ENCODE data around the gene ZNF808.
A peak's percentile ranks its signal among the peaks of the same experiment; 100 is the strongest.
"Not testable (repeated sequence)": the region's sequence is repeated elsewhere in the genome, so short reads cannot be mapped to it uniquely, and the experiment has no call there.

The ZNF808 gene

DNA sequence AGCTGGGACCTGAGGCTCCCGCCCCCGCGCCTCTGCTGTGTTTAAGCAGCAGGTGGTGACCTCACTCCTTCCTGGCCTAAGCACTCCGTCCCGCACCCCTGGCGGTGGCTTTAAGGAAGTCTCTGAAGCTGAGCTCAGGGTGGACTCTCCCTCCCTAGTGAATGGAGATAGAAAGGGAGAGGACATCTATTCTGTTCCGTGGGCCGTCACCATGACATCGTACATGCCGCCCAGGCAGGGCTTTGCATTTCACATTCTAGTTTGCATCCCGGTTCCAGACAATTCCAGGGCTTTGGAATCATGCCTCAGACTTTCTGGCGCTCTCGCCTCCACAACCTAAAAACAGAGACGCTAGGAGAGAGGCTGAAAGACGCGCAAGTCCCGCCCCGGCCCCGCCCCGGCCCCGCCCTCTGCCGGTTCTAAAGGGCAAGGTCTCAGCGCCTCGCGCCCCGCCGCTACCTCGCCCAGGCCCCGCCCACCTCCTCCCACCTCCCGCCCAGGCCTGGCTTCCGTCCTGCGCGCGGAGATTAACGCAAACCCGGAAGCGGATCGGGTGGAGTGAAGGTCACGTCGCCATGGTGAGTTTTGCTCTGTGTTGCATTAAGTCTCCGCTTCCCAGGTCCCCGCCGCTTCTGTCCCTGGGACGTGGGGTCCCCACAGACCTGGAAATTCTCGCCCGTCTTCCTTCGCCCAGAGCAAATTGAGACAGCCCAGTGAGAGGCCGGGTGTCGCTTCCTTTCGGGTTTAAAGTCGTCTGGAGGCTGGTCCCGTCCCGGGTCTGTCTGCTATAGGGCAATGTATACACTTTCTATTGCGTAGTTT, at the start of gene ZNF808:
ZNF808 (plus strand) TSS at position 535 of the 822 bp plus-strand sequence. CDS start 15,617 bp downstream, outside the sequence.
- H3K27ac ChIP-seq, result peak within 1 kb of the TSS; percentile 76
- peak; percentile 69 for DNase-seq (ENCODE audit: low read depth, low spot score)

DNA sequence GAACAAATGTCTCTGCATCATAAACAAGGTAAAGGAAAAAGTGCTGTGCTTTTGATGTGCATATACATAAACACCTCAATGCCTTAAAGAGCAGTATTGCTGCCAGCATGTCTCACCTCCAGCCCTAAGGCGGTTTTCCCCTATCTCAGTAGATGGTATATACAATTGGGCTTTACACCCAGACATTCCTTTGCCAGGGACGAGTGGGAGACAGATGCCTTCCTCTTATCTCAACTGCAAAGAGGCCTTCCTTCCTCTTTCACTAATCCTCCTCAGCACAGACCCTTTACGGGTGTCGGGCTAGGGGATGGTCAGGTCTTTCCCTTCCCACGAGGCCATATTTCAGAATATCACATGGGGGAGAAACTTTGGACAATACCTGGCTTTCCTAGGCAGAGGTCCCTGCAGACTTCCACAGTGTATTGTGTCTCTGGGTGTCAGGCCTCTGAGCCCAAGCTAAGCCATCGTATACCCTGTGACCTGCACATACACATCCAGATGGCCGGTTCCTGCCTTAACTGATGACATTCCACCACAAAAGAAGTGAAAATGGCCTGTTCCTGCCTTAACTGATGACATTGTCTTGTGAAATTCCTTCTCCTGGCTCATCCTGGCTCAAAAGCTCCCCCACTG, 43.2 kb upstream of the ZNF808 start:
- DNase-seq (ENCODE audit: low read depth, low spot score); H3K27ac ChIP-seq: not testable (repeated sequence)

DNA sequence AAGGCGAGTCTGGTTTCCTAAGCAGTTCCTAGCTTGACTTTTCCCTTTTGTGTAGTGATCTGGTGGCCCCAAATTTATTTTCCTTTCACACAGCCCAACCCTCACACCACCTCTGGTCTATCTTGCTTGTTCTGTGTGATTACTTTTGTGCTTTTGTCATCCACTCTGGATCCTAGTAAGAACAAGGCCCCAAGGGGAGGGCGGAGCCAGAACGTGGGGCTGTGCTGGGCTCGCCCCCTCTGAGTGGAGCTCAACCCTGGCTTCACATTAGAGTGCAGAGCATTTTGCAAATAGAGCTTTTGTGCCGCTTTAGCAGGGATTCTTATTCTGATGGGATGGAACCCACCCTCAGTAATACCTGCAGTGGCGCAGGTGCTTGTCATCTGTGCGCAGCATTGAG, 42.4 kb upstream of the ZNF808 start:
- DNase-seq (ENCODE audit: low read depth, low spot score); H3K27ac ChIP-seq: not testable (repeated sequence)

DNA sequence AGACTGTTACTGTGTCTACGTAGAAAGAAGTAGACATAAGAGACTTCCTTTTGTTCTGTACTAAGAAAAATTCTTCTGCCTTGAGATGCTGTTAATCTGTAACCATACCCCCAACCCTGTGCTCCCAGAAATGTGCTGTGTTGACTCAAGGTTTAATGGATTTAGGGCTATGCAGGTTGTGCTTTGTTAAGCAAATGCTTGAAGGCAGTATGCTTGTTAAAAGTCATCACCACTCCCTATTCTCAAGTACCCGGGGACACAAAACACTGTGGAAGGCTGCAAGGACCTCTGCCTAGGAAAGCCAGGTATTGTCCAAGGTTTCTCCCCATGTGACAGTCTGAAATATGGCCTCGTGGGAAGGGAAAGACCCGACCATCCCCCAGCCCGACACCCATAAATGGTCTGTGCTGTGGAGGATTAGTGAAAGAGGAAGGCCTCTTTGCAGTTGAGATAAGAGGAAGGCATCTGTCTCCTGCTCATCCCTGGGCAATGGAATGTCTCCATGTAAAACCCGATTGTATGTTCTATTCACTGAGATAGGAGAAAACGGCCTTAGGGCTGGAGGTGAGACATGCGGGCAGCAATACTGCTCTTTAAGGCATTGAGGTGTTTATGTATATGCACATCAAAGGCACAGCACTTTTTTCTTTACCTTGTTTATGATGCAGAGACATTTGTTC, 41.8 kb upstream of the ZNF808 start:
- DNase-seq (ENCODE audit: low read depth, low spot score); H3K27ac ChIP-seq: not testable (repeated sequence)

DNA sequence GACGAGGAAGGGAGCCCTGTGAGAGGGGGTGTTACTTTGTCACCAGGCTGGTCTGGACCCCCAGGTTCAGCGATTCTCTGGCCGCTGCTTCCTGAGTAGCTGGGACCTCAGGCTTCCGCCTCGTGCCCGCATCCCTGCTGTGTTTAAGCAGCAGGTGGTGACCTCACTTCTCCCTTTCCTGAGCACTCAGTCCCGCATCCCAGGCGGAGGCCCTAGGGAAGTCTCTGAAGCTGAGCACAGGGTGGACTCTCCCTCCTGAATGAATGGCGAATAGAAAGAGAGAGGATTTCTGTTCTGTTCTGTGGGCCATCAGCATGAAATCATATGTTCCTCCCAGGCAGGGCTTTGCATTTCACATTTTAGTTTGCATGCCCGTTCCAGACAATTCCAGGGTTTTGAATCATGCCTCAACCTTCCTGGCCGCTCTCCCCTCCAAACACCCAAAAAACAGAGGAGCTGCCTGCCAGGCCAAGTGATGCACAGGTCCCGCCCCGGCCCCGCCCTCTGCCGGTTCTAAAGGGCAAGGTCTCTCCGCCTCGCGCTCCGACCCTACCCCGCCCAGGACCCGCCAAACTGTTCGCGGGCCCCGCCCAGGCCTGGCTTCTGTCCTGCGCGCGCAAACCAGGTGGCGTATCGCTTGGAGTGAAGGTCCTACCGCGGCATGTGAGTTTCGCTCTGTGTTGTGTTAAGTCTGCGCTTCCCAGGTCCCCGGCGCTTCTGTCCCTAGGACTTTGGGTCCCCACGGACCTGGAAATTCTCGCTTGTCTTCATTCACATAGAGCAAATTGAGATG, 35.1 kb upstream of the ZNF808 start:
- no peak overlapping the region for H3K27ac ChIP-seq
- DNase-seq (ENCODE audit: low read depth, low spot score), result no peak

DNA sequence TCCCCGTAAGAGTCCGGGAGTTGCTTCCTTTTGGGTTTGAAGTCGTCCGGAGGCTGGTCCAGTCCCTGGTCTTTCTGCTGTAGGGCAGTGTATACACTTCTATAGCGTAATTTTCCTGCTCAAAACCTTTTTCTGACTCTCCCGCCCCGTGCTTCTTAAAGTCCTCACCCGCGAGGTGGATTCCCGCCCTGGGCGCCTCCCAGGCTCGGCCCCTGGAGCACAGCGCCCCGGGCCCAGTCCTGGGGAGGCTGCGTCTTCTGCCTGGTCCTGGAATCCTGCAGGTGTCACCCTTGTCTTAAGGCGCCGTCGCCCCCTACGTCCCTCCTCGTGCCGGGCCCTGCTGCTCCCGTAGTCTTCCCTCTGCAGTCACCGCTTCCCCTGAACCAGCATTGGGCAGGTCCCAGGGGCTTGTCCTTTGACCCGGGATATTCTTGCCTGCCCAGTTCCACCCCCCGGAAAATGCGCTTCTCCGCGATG, 34.4 kb upstream of the ZNF808 start:
- DNase-seq (ENCODE audit: low read depth, low spot score), result no peak
- no peak overlapping the region for H3K27ac ChIP-seq

DNA sequence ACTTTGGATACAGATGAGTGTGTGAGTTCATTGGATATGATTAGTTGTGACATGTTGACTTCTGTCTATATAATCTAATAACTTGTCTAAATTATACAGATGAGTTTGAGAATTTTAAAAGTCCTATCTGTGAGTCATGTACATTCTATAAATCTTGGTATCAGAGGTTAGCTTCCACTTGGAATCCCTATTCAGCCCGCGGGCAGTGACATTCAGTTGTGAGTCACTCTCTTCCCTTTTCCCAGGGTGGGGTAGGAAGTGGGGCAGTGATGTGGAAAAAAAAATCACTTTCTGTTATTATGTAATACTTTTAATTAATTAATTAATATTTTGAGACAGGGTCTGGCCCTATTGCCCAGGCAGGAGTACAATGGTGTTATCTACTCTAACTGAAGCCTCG, 33.0 kb upstream of the ZNF808 start:
- no peak overlapping the region for H3K27ac ChIP-seq
- no peak for DNase-seq (ENCODE audit: low read depth, low spot score)

DNA sequence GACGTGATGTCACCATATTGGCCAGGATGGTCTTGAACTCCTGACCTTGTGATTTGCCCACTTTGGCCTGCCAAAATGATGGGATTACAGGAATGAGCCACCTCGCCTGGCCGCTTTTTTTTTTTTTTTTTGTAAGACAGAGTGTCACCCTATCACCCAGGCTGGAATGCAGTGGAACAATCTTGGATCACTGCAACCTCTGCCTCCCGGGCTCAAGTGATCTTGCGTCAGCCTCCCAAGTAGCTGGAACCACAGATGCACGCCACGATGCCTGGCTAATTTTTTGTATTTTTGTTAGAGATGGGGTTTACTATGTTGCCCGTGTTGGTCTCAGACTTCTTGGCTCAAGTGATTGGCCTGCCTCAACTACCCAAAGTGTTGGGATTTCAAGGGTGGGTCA, 28.9 kb upstream of the ZNF808 start:
- no peak for DNase-seq (ENCODE audit: low read depth, low spot score)
- no peak overlapping the region for H3K27ac ChIP-seq

DNA sequence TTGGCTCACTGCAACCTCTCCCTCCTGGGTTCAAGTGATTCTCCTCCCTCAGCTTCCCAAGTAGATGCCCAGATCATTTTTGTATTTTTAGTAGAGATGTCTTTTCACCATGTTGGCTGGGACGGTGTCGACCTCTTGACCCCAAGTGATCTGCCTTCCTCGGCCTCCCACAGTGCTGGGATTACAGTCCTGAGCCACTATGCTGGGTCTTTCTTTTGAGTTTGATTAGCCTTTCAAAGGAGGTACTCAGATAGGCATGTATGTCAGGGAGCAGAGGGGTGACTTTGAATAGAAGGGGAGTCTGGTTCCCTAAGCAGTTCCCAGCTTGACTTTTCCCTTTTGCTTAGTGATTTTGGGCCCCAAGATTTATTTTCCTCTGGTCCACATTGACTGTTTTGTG, 27.0 kb upstream of the ZNF808 start:
- DNase-seq (ENCODE audit: low read depth, low spot score); H3K27ac ChIP-seq: not testable (repeated sequence)

DNA sequence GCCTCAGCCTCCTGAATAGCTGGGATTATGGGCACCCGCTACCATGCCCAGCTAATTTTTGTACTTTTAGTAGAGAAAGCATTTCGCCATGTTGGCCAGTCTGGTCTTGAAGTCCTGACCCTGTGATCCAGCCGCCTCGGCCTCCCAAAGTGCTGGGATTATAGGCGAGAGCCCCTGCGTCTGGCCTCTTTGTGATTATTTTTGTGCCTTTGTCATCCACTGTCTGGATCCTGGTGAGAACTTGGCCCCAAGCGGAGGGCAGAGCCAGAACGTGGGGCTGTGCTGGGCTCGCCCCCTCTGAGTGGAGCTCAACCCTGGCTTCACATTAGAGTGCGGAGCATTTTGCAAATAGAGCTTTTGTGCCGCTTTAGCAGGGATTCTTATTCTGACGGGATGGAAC, 26.5 kb upstream of the ZNF808 start:
- H3K27ac ChIP-seq; DNase-seq (ENCODE audit: low read depth, low spot score): not testable (repeated sequence)

DNA sequence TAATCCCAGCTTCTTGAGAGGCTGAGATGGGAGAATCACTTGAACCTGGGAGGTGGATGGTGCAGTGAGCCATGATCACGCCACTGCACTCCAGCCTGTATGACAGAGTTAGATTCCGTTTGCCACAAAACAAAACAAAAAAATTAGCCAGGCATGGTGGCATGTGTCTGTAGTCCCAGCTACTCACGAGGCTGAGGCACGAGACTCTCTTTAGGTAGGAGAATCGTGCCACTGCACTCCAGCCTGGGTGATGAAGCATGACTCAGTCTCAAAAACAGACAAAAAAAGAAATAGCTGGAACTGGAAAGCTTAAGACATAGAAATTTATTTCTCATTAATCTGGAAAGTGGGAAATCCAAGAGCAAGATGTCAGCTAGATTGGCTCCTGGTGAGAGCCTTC, 20.2 kb upstream of the ZNF808 start:
- no peak overlapping the region for H3K27ac ChIP-seq
- no peak for DNase-seq (ENCODE audit: low read depth, low spot score)

DNA sequence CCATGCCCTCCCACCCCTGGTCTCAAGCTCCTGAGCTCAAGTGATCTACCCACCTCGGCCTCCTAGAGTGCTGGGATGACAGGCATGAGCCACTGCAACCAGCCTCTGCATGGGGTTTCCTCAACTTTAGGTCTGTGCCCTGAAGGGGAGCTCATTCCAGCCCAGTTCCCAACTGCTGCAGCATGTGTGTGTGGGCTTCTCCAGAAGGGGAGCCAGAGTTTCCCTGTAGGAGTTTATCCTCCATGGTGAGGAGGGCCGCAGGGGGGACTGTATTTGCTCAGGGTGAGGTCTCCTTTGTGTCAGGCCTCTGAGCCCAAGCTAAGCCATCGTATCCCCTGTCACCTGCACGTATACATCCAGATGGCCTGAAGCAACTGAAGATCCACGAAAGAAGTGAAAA, 11.3 kb upstream of the ZNF808 start:
- no peak overlapping the region for H3K27ac ChIP-seq
- DNase-seq (ENCODE audit: low read depth, low spot score), result no peak

DNA sequence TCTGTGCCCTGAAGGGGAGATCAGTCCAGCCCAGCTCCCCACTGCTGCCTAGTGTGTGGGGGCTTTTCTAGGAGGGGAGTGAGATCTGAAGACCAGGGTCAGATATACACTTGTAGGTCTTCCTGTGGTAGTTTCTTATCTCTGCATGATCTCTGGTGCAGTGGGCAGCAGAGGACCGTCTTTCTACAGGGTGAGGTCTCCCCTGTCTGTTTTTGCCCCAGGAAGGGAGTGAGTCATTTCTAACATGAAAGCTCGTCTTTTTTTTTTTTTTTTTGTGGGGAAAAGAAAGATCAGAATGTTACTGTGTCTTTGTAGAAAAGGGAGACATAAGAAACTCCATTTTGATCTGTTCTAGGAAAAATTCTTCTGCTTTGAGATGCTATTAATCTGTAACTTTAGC, 8.8 kb upstream of the ZNF808 start:
- no peak for DNase-seq (ENCODE audit: low read depth, low spot score)
- no peak overlapping the region for H3K27ac ChIP-seq

DNA sequence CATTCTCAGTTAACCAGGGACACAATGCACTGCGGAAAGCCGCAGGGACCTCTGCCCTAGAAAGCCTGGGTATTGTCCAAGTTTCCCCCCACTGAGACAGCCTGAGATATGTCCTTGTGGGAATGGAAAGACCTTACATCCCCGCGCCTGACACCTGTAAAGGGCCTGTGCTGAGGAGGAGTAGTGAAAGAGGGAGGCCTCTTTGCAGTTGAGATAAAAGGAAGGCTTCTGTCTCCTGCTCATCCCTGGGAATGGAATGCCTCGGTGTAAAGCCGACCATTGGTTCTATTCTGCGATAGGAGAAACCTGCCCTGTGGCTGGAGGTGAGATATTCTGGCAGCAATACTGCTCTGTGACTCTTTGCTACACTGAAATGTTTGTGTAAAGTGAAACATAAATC, 8.3 kb upstream of the ZNF808 start:
- DNase-seq (ENCODE audit: low read depth, low spot score); H3K27ac ChIP-seq: not testable (repeated sequence)

DNA sequence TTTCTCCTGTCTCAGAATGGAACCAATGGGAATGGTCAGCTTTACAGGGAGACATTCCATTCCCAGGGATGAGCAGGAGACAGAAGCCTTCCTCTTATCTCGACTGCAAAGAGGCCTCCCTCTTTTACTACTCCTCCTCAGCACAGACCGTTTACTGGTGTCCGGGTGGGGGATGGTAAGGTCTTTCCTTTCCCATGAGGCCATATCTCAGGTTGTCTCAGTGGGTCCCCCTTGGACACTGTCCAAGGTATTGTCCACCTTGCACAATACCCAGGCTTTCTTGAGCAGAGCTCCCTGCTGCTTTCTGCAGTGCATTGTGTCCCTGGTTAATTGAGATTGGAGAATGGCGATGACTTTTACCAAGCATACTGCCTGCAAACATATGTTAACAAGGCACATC, 7.5 kb upstream of the ZNF808 start:
- no peak overlapping the region for H3K27ac ChIP-seq
- DNase-seq (ENCODE audit: low read depth, low spot score), result no peak

DNA sequence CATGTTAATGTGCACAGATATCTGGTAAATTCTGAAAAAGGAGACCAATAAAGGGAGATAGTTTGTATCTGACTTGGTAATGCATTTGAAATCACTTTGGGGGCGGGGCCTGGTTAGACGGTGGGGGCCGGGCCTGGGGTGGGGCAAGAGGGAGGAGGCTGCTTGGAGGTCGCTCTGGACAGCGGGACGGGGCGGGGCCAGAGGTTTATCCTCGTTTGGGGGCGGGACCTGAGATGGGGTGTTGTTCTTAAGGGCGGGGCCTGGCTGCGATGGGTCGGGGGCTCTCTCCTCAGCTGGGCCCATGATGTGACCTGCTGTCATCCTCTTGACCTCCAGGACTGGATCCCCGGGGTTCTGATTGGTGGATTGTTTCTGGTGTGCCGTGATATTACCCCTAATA, 4.9 kb upstream of the ZNF808 start:
- no peak overlapping the region for H3K27ac ChIP-seq
- DNase-seq (ENCODE audit: low read depth, low spot score), result no peak

DNA sequence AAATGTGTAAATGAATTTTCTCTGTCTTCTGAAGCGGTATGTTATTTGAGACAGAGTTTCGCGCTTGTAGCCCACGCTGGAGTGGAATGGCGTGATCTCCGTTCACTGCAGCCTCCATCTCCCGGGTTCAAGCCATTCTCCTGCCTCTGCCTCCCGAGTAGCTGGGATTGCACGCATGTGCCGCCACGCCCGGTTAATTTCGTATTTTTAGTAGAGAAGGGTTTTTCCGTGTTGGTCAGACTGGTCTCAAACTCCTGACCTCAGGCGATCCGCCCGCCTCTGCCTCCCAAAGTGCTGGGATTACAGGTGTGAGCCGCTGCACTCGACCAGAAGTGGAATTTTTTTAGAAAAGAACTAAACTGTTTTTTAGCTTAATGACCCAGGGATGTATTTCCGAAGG, 3.4 kb upstream of the ZNF808 start:
- no peak overlapping the region for H3K27ac ChIP-seq
- DNase-seq (ENCODE audit: low read depth, low spot score), result no peak

DNA sequence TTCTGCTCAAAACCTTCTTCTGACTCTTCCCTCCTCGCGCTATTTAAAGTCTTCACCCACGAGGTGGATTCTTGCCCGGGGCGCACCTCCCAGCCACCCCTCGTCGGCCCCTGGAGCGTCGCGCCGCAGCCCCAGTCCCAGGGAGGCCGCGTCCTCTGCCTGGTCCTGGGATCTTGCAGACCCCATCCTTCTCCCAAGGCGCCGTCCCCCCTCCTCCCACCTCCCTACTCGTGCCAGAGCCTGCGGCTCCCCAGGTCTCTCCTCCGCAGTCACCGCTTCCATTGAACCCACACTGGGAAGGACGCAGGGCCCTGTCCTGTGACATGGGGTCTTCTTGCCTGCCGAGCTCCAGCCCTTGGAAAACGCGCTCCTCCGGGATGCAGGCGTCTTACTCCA, 486 bp downstream of the ZNF808 start:
- H3K27ac ChIP-seq, result peak overlapping the region; percentile 76
- no peak for DNase-seq (ENCODE audit: low read depth, low spot score)

DNA sequence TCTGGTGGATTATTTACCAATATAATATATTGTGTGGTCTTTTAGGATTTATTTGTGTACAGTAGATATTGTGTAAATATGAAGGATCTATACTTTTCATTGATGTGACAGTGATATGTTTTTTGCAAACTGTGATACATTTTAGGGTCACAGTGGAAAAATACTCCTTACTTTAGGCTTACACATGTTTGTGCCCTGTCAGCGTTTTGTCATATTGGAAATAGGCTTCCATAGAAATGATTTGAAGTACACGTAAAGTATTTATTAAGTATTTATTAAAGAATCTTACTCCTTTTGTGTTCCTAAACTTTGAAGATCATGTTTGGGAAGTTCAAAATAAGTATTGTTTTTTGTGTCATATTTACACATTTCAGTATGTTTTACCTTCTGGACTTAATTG, 5.0 kb downstream of the ZNF808 start:
- DNase-seq (ENCODE audit: low read depth, low spot score), result no peak
- no peak overlapping the region for H3K27ac ChIP-seq

DNA sequence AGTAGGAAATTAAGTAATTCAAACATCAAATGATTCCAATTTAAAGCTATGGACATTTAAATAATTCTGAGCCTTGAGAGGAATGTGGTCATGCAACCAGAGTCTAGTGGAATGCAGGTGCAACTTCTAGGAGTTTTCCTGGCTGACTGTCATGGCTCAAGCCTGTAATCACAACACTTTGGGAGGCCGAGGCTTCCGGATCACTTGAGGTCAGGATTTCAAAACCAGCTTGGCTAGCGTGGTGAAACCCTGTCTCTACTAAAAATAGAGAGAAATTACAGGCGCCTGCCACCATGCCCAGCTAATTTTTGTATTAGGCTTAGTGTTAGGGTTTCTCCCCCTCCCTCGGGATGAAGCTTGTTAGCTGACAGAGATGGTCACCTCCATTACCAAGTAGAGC, 6.4 kb downstream of the ZNF808 start:
- no peak for DNase-seq (ENCODE audit: low read depth, low spot score)

More for the DNA sequence above, 6.4 kb downstream of the ZNF808 start:
- H3K27ac ChIP-seq, result no peak overlapping the region

Data from epithelial cell of prostate (primary cell).